Neuron (in vitro differentiated cells): ENCODE results near the gene GNB3.

Experiments used
- H2AFZ ChIP-seq: one replicate; pipeline ENCODE4 v1.6.1; 2013; ENCODE audit warnings: low read depth, mild to moderate bottlenecking, inconsistent platforms, low read length, moderate library complexity
- H3K27me3 ChIP-seq: one replicate; pipeline ENCODE4 v1.6.1; 2013; ENCODE audit warnings: low read length; ENCODE audit not compliant: insufficient read depth
- H3K36me3 ChIP-seq: one replicate; pipeline ENCODE4 v1.6.1; 2013; ENCODE audit warnings: low read length; ENCODE audit not compliant: insufficient read depth
- H3K4me1 ChIP-seq: one replicate; pipeline ENCODE4 v1.6.1; 2013; ENCODE audit warnings: low read length; ENCODE audit not compliant: insufficient read depth
- H3K4me3 ChIP-seq: 2 replicates; pipeline ENCODE4 v1.5.1; 2013; ENCODE audit warnings: mild to moderate bottlenecking, low read length, moderate library complexity
- H3K9me3 ChIP-seq: one replicate; pipeline ENCODE4 v1.6.1; 2013; ENCODE audit warnings: low read length

The GNB3 gene

GRCh38 chr12:6834873-6835272 is 5.9 kb upstream of the GNB3 start:
- H3K27me3 ChIP-seq, result no peaks in the 10 kb centered on the region
- peaks cover 12% of the 10 kb centered on the region for H3K4me1 ChIP-seq
- H3K4me3 ChIP-seq, result no peak overlapping the region
- no peaks in the 10 kb centered on the region for H3K9me3 ChIP-seq
- no peak overlapping the region for H2AFZ ChIP-seq
- H3K36me3 ChIP-seq, result peaks cover 81% of the 10 kb centered on the region

- Histone ChIP-seq H3K27me3 (no peaks in the 10 kb centered on the region), H3K36me3 (peaks cover 66% of the 10 kb centered on the region), H3K4me3 (no peak overlapping the region), H2AFZ (no peak overlapping the region), H3K4me1 (peaks cover 8% of the 10 kb centered on the region), H3K9me3 (no peaks in the 10 kb centered on the region)
Measured at GRCh38 chr12:6836851-6837250, 3.9 kb upstream of the GNB3 start.

GRCh38 chr12:6837370-6838060 is 3.2 kb upstream of the GNB3 start:
- Histone ChIP-seq H2AFZ (no peak overlapping the region), H3K9me3 (no peaks in the 10 kb centered on the region), H3K4me3 (no peak overlapping the region), H3K36me3 (peaks cover 66% of the 10 kb centered on the region), H3K4me1 (peaks cover 8% of the 10 kb centered on the region), H3K27me3 (no peaks in the 10 kb centered on the region)

GRCh38 chr12:6838854-6839253 is 1.9 kb upstream of the GNB3 start:
- no peaks in the 10 kb centered on the region for H3K9me3 ChIP-seq
- peaks cover 69% of the 10 kb centered on the region for H3K36me3 ChIP-seq
- no peak overlapping the region for H3K4me3 ChIP-seq
- peaks cover 8% of the 10 kb centered on the region for H3K4me1 ChIP-seq
- H2AFZ ChIP-seq, result no peak overlapping the region
- no peaks in the 10 kb centered on the region for H3K27me3 ChIP-seq

- Histone ChIP-seq H3K36me3 (peaks cover 68% of the 10 kb centered on the region), H3K9me3 (no peaks in the 10 kb centered on the region), H2AFZ (no peak overlapping the region), H3K4me1 (peaks cover 8% of the 10 kb centered on the region), H3K4me3 (no peak overlapping the region), H3K27me3 (no peaks in the 10 kb centered on the region)
Measured at GRCh38 chr12:6839482-6840201, 1.1 kb upstream of the GNB3 start.

- peaks cover 70% of the 10 kb centered on the region for H3K36me3 ChIP-seq
- H3K4me3 ChIP-seq, result no peak overlapping the region
- H3K27me3 ChIP-seq, result no peaks in the 10 kb centered on the region
- H3K9me3 ChIP-seq, result no peaks in the 10 kb centered on the region
- H2AFZ ChIP-seq, result no peak overlapping the region
- H3K4me1 ChIP-seq, result peaks cover 8% of the 10 kb centered on the region
Measured at GRCh38 chr12:6840330-6840729, 395 bp upstream of the GNB3 start.

GRCh38 chr12:6842075-6842474 is 1.4 kb downstream of the GNB3 start:
- Histone ChIP-seq H3K27me3 (no peaks in the 10 kb centered on the region), H3K4me1 (peaks cover 8% of the 10 kb centered on the region), H2AFZ (no peak overlapping the region), H3K9me3 (no peaks in the 10 kb centered on the region), H3K4me3 (no peak overlapping the region), H3K36me3 (peaks cover 77% of the 10 kb centered on the region)

GRCh38 chr12:6843118-6843902 is 2.6 kb downstream of the GNB3 start:
- Histone ChIP-seq H3K36me3 (peaks cover 75% of the 10 kb centered on the region), H2AFZ (no peak overlapping the region), H3K4me1 (peaks cover 8% of the 10 kb centered on the region), H3K27me3 (no peaks in the 10 kb centered on the region), H3K4me3 (no peak overlapping the region), H3K9me3 (no peaks in the 10 kb centered on the region)

GRCh38 chr12:6845395-6845794 is 4.7 kb downstream of the GNB3 start:
- Histone ChIP-seq H3K9me3 (no peaks in the 10 kb centered on the region), H2AFZ (no peak overlapping the region), H3K36me3 (peaks cover 74% of the 10 kb centered on the region), H3K27me3 (no peaks in the 10 kb centered on the region), H3K4me1 (peaks cover 7% of the 10 kb centered on the region), H3K4me3 (no peak overlapping the region)

GRCh38 chr12:6846316-6846869 is 5.7 kb downstream of the GNB3 start:
- Histone ChIP-seq H3K36me3 (peaks cover 74% of the 10 kb centered on the region), H2AFZ (no peak overlapping the region), H3K4me3 (no peak overlapping the region), H3K4me1 (peaks cover 12% of the 10 kb centered on the region), H3K27me3 (no peaks in the 10 kb centered on the region), H3K9me3 (no peaks in the 10 kb centered on the region)

- Histone ChIP-seq H3K9me3 (no peaks in the 10 kb centered on the region), H3K4me1 (peaks cover 12% of the 10 kb centered on the region), H3K27me3 (no peaks in the 10 kb centered on the region), H3K36me3 (peaks cover 66% of the 10 kb centered on the region), H2AFZ (no peak overlapping the region), H3K4me3 (no peak overlapping the region)
Measured at GRCh38 chr12:6847676-6848075, 7.0 kb downstream of the GNB3 start.

GRCh38 chr12:6849427-6849826 is 8.7 kb downstream of the GNB3 start:
- Histone ChIP-seq H3K9me3 (no peaks in the 10 kb centered on the region), H2AFZ (no peak overlapping the region), H3K27me3 (no peaks in the 10 kb centered on the region), H3K36me3 (peaks cover 52% of the 10 kb centered on the region), H3K4me3 (no peak overlapping the region), H3K4me1 (peaks cover 27% of the 10 kb centered on the region)
